Mammary epithelial cell (primary cell): ENCODE measurements around the gene MEIKIN.

Source experiments
- CTCF ChIP-seq, 2 donors: IDR thresholded peaks in 1 of 2; conservative IDR thresholded peaks in 1 of 2; 2 replicates each; pipeline ENCODE4 v1.5.1; 2011 to 2012; ENCODE audit warnings: inconsistent platforms in 2 of 2, low read length in 2 of 2, mild to moderate bottlenecking in 2 of 2, control low read depth in 1 of 2, low read depth in 1 of 2; ENCODE audit not compliant: insufficient read depth in 1 of 2; ENCODE audit errors: extremely low read depth in 1 of 2
- EZH2 ChIP-seq: IDR thresholded peaks from 2 replicates; pipeline ENCODE4 v1.6.1; 2012; ENCODE audit warnings: low read length, inconsistent platforms, borderline replicate concordance

- no peak for TF ChIP-seq CTCF (conservative IDR thresholded peaks at IDR 0.05 in 1 of 2, IDR thresholded peaks at IDR 0.05 in 1 of 2; ENCODE audit: extremely low read depth in 1 of 2, insufficient read depth in 1 of 2, low read depth in 1 of 2, low read length in 2 of 2)
- no peak for TF ChIP-seq EZH2
Observed at GRCh38 chr5:131986161-131986912, 40.9 kb upstream of the MEIKIN start.
